ENCODE results near the gene LPIN2.
A peak's percentile ranks its signal among the peaks of the same experiment; 100 is the strongest.
"Not testable (repeated sequence)": the region's sequence is repeated elsewhere in the genome, so short reads cannot be mapped to it uniquely, and the experiment has no call there.

Gene LPIN2

DNA sequence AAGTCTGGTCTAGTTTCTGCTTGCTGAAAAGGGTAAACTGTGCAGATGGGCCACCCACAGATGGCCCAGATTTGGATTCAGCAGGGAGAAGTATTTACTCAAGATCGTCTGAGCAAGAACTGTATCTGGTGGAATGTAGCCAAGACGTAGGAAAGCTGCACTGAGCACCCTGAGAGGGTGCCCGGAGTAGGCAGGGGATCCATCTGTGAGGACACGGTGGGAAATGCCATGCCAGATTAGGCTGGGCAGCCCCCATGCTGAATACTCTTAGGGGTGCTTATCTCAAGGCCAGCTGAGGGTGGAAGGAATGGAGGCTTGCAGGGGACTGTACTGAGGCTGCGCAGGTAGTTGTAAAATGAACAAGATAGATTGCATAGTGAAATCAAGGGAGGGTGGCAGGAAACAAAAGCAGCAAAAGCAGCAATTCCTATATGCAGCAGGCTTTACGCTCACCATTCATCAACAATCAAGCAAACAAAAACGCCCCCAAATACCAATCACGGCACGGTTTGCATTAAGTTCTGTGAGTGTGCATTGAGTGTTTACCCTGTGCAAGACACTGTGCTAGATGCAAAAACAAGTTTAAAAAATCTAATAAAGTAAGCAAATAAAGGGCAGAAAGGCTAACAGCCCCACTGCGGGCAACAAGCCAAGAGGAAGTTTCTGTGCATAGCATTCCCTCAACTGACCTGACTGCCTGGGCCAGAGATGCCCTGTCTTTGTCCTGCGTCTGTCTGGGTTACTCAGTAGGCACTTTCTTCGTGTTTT lies 32.2 kb upstream of the LPIN2 start:
- no peak for DNase-seq (ENCODE audit: low read depth in 1 of 2, low spot score in 1 of 2)

GRCh38 chr18:3042379-3042778 lies 29.4 kb upstream of the LPIN2 start:
- DNase-seq (ENCODE audit: low read depth in 1 of 2, low spot score in 1 of 2): no peak

- DNase-seq (ENCODE audit: low read depth in 1 of 2, low spot score in 1 of 2): no peak
Observed at GRCh38 chr18:3041843-3042242, 28.9 kb upstream of the LPIN2 start.

DNA sequence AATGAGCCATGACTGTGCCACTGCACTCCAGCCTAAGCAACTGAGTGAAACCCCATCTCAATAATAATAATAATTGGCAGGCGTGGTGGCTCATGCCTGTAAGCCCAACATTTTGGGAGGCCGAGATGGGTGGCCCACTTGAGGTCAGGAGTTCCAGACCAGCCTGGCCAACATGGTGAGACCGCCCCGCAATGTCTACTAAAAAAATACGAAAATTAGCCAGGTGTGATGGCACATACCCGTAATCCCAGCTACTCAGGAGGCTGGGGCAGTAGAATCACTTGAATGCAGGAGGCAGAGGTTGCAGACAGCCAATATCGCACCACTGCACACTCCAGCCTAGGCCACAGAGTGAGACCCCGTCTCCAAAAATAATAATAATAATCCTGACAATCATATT lies 27.9 kb upstream of the LPIN2 start:
- DNase-seq (ENCODE audit: low read depth in 1 of 2, low spot score in 1 of 2): no peak

- DNase-seq (ENCODE audit: low read depth in 1 of 2, low spot score in 1 of 2): no peak
Observed at GRCh38 chr18:3040173-3040572, 27.2 kb upstream of the LPIN2 start.

GRCh38 chr18:3037423-3037915 lies 24.5 kb upstream of the LPIN2 start:
- DNase-seq (ENCODE audit: low read depth in 1 of 2, low spot score in 1 of 2): no peak

DNA sequence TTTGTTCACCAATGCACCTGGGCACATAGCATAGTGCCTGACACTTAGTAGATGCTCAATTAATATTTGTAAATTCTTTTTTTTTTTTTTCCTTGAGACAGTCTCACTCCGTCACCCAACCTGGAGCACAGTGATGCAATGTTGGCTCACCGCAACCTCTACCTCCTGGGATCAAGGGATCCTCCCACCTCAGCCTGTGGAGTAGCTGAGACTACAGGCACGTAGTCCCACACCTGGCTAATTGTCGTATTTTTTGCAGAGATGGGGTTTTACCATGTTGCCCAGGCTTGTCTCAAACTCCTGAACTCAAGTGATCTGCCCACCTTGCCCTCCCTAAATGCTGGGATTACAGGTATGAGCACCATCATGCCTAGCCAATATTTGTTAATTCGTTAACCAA lies 23.2 kb upstream of the LPIN2 start:
- no peak for DNase-seq (ENCODE audit: low read depth in 1 of 2, low spot score in 1 of 2)

DNA sequence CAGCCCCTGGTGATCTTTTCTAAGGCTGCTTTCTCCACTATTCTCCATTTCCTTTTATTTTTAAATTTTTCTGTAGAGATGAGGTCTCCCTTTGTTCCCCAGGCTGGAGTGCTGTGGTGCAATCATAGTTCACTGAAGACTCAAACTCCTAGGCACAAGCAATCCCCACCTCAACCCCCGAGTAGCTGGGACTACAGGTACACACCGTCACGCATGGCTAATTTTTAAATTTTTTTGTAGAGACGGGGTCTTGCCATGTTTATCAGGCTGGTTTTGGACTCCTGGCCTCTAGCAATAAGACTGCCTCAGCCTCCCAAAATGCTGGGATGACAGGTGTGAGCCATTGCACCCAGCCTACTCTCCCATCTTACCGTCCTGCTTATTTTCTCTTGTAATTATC lies 22.7 kb upstream of the LPIN2 start:
- DNase-seq (ENCODE audit: low read depth in 1 of 2, low spot score in 1 of 2): no peak

- DNase-seq (ENCODE audit: low read depth in 1 of 2, low spot score in 1 of 2): no peak
Observed at GRCh38 chr18:3032721-3033120, 19.8 kb upstream of the LPIN2 start.

DNA sequence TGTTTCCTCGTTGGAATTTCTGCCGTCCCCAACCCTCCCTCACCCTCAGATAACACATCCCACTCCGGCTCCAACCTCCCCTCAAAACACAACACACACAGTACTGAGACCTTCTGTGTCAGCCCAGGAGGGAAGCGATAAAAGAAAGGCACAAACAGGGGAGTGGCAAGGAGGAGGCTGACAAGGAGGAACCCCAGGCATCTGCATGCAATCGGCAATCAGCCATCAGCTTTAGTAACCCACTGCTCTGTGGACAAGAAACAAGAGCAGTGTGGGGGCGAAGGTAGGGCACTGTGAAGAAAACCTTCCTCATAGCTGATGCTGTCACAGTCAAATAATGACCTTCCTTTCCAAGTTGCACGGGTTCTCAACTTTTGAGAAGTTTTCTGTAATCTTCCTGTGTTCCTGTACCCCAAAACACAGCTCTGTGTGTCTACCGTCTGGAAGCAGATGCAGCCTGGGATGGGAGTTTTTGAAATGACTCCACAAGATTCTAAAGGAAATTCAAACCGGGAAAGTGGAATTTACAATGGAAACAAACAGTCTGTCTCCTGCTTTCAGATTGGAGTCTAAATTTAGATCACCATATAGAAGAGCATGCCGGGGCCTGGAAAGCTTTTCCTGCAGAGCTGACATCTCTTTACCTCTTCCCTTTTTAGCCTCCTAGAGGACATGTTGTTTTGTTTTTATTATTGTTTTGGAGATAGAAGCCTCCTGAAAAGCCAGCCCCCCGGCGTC lies 16.4 kb upstream of the LPIN2 start:
- DNase-seq (ENCODE audit: low read depth in 1 of 2, low spot score in 1 of 2): no peak

- DNase-seq (ENCODE audit: low read depth in 1 of 2, low spot score in 1 of 2): not testable (repeated sequence)
Observed at GRCh38 chr18:3028115-3028514, 15.2 kb upstream of the LPIN2 start.

DNA sequence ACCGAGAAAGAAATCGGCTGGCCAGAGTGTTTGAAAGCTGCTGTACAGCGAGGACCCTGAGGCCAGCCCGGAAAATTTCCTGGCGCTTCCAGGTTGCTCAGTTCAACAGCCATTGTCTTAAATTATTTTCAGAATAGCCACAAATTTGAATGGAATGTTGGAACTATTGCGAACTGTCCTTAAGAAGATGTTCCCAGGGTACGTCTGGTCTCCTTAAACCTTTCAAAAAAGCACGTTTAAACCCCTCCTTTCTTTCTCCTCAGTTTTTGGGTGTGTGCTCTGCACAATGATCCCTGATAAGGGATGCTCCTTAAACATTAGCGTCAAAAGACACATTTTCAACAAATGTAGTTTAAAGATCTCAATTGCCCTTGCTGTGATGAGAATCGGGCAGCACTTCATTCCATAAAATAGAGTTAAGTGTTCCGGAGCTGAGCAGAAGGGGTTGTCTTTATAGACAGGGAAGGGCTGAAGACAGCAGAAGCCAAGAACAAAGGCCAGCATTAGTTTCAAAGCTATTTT lies 14.5 kb upstream of the LPIN2 start:
- DNase-seq (ENCODE audit: low read depth in 1 of 2, low spot score in 1 of 2): no peak

DNA sequence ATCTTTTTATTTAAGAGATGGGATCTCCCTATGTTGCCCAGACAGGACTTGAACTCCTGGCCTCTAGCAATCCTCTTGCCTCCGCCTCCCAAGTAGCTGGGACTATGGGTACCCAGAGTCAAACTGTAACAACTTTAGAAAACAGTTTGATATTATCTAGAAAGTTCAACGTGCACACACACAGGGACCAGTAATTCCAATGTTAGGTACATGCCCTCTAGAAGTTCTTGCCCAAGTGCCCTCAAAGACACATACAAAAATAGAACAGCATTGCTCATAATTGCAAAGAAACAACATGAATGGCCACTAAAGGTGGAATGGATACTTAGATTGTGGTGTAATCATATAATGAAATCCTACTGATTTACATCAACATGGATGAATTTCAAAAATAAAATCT lies 12.6 kb upstream of the LPIN2 start:
- DNase-seq (ENCODE audit: low read depth in 1 of 2, low spot score in 1 of 2): no peak

DNA sequence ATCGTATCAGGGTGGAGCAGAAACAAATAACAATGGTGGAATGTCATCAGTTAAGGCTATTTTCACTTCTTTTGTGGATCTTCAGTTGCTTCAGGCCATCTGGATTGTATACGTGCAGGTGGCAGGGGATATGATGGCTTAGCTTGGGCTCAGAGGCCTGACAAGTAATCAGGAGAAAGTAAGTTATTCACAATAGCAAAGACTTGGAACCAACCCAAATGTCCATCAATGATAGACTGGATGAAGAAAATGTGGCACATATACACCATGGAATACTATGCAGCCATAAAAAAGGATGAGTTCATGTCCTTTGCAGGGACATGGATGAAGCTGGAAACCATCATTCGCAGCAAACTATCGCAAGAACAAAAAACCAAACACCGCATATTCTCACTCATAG lies 10.7 kb upstream of the LPIN2 start:
- DNase-seq (ENCODE audit: low read depth in 1 of 2, low spot score in 1 of 2): not testable (repeated sequence)

DNA sequence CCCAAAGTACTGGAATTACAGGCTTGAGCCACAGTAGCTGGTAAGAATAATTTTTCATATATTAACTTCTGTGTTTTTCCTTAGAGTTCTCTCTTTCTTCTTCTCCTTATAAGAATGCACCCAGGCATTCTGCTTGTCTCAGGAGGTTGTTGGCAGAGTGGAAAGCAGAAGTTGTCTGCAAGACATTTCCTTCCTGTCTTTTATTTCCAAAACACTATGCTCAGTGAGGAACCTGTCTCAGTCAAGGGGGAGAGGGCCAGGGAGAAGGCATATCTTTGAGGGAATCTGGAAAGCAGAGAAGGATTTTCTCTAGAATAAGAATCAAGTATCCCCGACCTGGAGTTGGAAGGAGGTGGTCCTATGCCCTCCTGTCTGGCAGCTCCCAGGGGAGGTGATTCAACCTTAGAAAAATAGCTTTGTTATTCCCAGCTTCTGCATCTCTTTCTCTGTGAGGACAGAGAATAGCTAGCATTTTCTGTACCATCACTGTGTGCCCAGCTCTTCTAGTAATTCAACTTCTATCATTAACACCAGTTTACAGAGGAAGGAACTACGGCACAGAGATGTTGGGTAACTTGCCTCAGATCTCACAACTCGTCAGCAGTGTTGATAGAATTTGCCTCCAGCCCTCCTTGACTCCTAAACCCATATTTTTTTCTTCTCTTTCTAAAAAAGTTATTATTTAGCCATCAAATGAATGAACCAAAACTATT lies 3.8 kb upstream of the LPIN2 start:
- DNase-seq (ENCODE audit: low read depth in 1 of 2, low spot score in 1 of 2): no peak

- DNase-seq (ENCODE audit: low read depth in 1 of 2, low spot score in 1 of 2): no peak
Observed at GRCh38 chr18:3015851-3016250, 2.9 kb upstream of the LPIN2 start.

DNA sequence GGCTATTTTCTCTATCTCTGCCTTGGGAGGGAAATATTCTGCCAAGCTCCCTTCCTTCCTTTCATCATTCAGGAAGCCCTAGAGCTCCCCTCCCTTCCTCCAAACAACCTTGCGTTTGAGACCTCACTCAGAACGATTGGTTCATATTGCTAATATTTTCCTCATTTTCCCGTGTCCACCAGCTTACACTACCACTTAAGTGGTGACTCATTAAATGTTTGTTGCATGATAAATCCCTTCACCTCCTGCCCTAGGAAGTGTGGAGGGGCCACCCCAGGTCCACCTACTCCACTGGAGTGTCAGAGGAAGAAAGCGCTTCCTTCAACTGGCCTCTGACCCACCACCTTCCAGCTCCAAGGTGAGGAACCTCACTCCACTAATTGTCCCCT lies 2.3 kb upstream of the LPIN2 start:
- DNase-seq (ENCODE audit: low read depth in 1 of 2, low spot score in 1 of 2): no peak

GRCh38 chr18:3014503-3015203 lies 1.7 kb upstream of the LPIN2 start:
- DNase-seq (ENCODE audit: low read depth in 1 of 2, low spot score in 1 of 2): no peak

- peak in 1 of 2 donors; percentile 32 for DNase-seq (ENCODE audit: low read depth in 1 of 2, low spot score in 1 of 2)
Observed at GRCh38 chr18:3012136-3013023, 564 bp downstream of the LPIN2 start.

- DNase-seq (ENCODE audit: low read depth in 1 of 2, low spot score in 1 of 2): no peak
Observed at GRCh38 chr18:3010086-3010485, 2.9 kb downstream of the LPIN2 start.
